Left ventricle myocardium inferior (tissue), 1 donor: ENCODE data around the gene DYNLT3. TPM values are rescaled to one million over a fixed set of nuclear protein-coding genes. Genes with fewer than 3 reads are reported as not detected.
A peak's percentile ranks its signal among the peaks of the same experiment; 100 is the strongest.

Experiments
- DNase-seq: peaks from one replicate; pipeline ENCODE4 v3.0.0-alpha.2; 2020
- H3K27ac ChIP-seq: fragments of 200-600 bp; replicated peaks from 2 replicates; pipeline ENCODE4 v1.8.0; 2021
- H3K27me3 ChIP-seq: fragments of 200-600 bp; 2 replicates; pipeline ENCODE4 v1.8.0; 2021; ENCODE audit warnings: low read depth
- H3K36me3 ChIP-seq: fragments of 200-600 bp; 2 replicates; pipeline ENCODE4 v1.8.0; 2021
- H3K4me1 ChIP-seq: fragments of 200-600 bp; 2 replicates; pipeline ENCODE4 v1.8.0; 2021
- H3K4me3 ChIP-seq: fragments of 200-600 bp; 2 replicates; pipeline ENCODE4 v1.8.0; 2021; ENCODE audit warnings: mild to moderate bottlenecking, moderate library complexity
- H3K9me3 ChIP-seq: fragments of 200-600 bp; replicated peaks from 2 replicates; pipeline ENCODE4 v1.8.0; 2021
- CTCF ChIP-seq: fragments of 200-600 bp; IDR thresholded peaks from 2 replicates; pipeline ENCODE4 v1.8.0; 2021; ENCODE audit warnings: antibody characterized with exemption, mild to moderate bottlenecking, borderline replicate concordance
- intact Hi-C: fragments of 100-400 bp; cut with micrococcal nuclease; formaldehyde crosslinking; loops from one replicate; pipeline ENCODE4 v1.11.0; 2022
- total RNA-seq: library from RNA; stranded (reverse); fragmentation: NEBNext Ultra II Directional; extraction: Animal tissue kit (Norgen Biotek cat#: 25700); gene quantifications from one replicate; pipeline ENCODE4 v1.2.1, GENCODE V29; 2021
- donor health status: DM: no; HTN: yes; CAD: no; lungs with severe emphysema.

DYNLT3 gene
- total RNA-seq, 1 donor from 2014 or later = 17.6 TPM

DNA sequence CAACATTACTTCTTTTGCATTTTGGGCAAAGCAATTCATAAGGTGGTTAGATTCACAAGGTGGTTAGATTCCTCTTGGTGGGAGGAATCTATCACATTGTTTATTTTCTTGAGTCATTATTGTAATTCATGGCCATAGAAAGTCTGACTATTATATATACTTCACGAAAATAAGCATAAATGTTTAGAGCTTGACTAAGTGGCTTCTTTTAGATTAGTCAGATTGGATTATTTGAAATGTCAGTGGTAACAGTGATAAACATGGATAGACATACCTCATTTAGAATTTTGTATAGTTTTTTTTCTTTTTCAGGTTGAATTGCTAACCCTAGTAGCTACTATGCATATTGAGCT lies 24.9 kb upstream of the DYNLT3 start:
- TF ChIP-seq CTCF = no peak
- H3K9me3 ChIP-seq = no peaks in the 10 kb centered on the region
- H3K27me3 ChIP-seq = no peaks in the 10 kb centered on the region
- H3K4me1 ChIP-seq = no peaks in the 10 kb centered on the region
- DNase-seq = no peak
- no peak overlapping the region for H3K4me3 ChIP-seq
- H3K36me3 ChIP-seq = no peaks in the 10 kb centered on the region
- intact Hi-C loops = no loop called here
- H3K27ac ChIP-seq = no peak overlapping the region

- Histone ChIP-seq H3K36me3 (no peaks in the 10 kb centered on the region), H3K9me3 (no peaks in the 10 kb centered on the region), H3K27ac (no peak overlapping the region), H3K4me1 (no peaks in the 10 kb centered on the region), H3K27me3 (no peaks in the 10 kb centered on the region), H3K4me3 (no peak overlapping the region)
- peak; percentile 11 for DNase-seq
- intact Hi-C loops = no loop called here
- TF ChIP-seq CTCF = no peak
Observed at GRCh38 chrX:37871626-37872302, 24.4 kb upstream of the DYNLT3 start.

DNA sequence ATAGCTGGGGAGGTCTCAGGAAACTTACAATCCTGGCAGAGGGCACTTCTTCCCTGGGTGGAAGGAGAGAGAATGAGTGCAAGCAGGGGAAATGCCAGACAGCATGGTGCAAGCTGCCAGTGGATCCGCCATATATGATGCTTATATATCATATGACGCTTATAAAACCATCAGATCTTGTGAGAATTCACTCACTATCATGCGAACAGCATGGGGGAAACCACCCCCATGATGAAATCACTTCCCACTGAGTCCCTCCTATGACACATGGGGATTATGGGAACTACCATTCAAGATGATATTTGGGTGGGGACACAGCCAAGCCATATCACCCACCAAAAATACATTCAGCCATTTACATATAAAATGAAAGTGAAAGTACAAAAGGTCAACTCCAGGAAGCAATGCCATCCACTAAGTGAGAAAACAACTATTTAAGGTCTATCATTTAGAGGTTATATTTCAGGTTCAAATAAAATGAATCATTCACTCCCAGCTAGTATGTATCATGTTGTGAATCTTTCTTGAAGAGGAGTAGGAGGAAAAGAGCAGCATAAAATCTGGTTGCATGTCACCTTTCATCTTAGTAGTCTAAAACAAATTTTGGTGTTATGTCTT lies 20.3 kb upstream of the DYNLT3 start:
- no peaks in the 10 kb centered on the region for H3K9me3 ChIP-seq
- H3K4me3 ChIP-seq = no peak overlapping the region
- no peaks in the 10 kb centered on the region for H3K4me1 ChIP-seq
- H3K27me3 ChIP-seq = no peaks in the 10 kb centered on the region
- no peak overlapping the region for H3K27ac ChIP-seq
- no peaks in the 10 kb centered on the region for H3K36me3 ChIP-seq
- intact Hi-C loops = no loop called here
- no peak for TF ChIP-seq CTCF
- DNase-seq = no peak

GRCh38 chrX:37863728-37864127 lies 16.4 kb upstream of the DYNLT3 start:
- Histone ChIP-seq H3K4me1 (no peaks in the 10 kb centered on the region), H3K27me3 (no peaks in the 10 kb centered on the region), H3K4me3 (no peak overlapping the region), H3K27ac (no peak overlapping the region), H3K9me3 (no peaks in the 10 kb centered on the region), H3K36me3 (no peaks in the 10 kb centered on the region)
- TF ChIP-seq CTCF = no peak
- no peak for DNase-seq
- intact Hi-C loops = no loop called here

DNA sequence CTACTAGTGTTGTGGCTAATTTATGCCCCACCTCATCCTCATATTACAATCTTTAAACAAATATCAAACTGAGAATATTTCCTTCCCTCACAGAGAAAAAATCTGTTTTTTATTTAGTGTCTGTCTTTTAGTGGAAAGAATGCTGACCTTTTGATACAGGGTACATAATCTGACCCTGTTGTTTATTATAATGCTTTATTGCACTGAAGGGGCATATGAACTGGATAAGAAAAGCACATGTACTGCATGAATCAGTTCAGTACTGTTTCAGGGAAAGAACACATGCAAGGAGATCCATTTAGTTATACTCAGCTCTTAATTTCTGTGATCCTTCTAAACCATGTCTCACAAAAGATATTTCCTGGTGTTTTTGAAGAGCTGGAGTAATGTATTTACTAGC lies 15.5 kb upstream of the DYNLT3 start:
- no peak overlapping the region for H3K4me3 ChIP-seq
- DNase-seq = no peak
- H3K27ac ChIP-seq = no peak overlapping the region
- H3K9me3 ChIP-seq = no peaks in the 10 kb centered on the region
- no peak for TF ChIP-seq CTCF
- H3K36me3 ChIP-seq = no peaks in the 10 kb centered on the region
- no peaks in the 10 kb centered on the region for H3K27me3 ChIP-seq
- no peaks in the 10 kb centered on the region for H3K4me1 ChIP-seq
- intact Hi-C loops = no loop called here
